GM23338 (cell line): ENCODE measurements around the gene HK1.

Experiments
- CREB1 ChIP-seq: fragments of 250-450 bp; sonication (Bioruptor Pico); IDR thresholded peaks from 2 replicates; pipeline ENCODE4 v1.5.0; 2020; ENCODE audit warnings: low read depth, mild to moderate bottlenecking, moderate library complexity
- EZH2 ChIP-seq: fragments of 200-600 bp; sonication (generic); IDR thresholded peaks from one replicate; pipeline ENCODE4 v1.8.0; 2017; ENCODE audit warnings: antibody characterized with exemption, mild to moderate bottlenecking, low read depth; ENCODE audit not compliant: unreplicated experiment
- EZH2phosphoT487 ChIP-seq: fragments of 200-600 bp; sonication (generic); IDR thresholded peaks from one replicate; pipeline ENCODE4 v1.8.1; 2018; ENCODE audit warnings: antibody characterized with exemption; ENCODE audit not compliant: unreplicated experiment
- JUNB ChIP-seq: IDR thresholded peaks from one replicate; pipeline ENCODE4 v1.6.1; 2016; ENCODE audit warnings: antibody characterized with exemption; ENCODE audit not compliant: unreplicated experiment
- NANOG ChIP-seq: IDR thresholded peaks from 2 replicates; pipeline ENCODE4 v1.6.1; 2016; ENCODE audit warnings: antibody characterized with exemption, borderline replicate concordance
- POLR2AphosphoS5 ChIP-seq: IDR thresholded peaks from 2 replicates; pipeline ENCODE4 v1.6.1; 2016; ENCODE audit warnings: antibody characterized with exemption, low read depth
- STAT1 ChIP-seq: IDR thresholded peaks from one replicate; pipeline ENCODE4 v1.6.1; 2016; ENCODE audit warnings: antibody characterized with exemption; ENCODE audit not compliant: unreplicated experiment
- ZNF114 ChIP-seq: fragments of 250-450 bp; sonication (Bioruptor Pico); IDR thresholded peaks from 2 replicates; pipeline ENCODE4 v1.5.0; 2020; ENCODE audit warnings: mild to moderate bottlenecking, moderate library complexity
- ZNF331 ChIP-seq: fragments of 250-450 bp; sonication (Bioruptor Pico); IDR thresholded peaks from 2 replicates; pipeline ENCODE4 v1.5.0; 2020; ENCODE audit warnings: low read depth, mild to moderate bottlenecking, moderate library complexity
- TF ChIP-seq, protein P1 (sequence below), 2 experiments: fragments of 200-600 bp in 1 of 2; sonication (generic) in 1 of 2; conservative IDR thresholded peaks; 2 replicates each; pipeline versions ENCODE4 v1.5.1 to v1.6.1; 2016 to 2017; ENCODE audit warnings: antibody characterized with exemption in 2 of 2, low read depth in 2 of 2, mild to moderate bottlenecking in 2 of 2, moderate library complexity in 1 of 2
- TF ChIP-seq, protein P2 (sequence below): IDR thresholded peaks from 2 replicates; pipeline ENCODE4 v1.6.1; 2016; ENCODE audit warnings: antibody characterized with exemption
- TF ChIP-seq, protein P3 (sequence below): IDR thresholded peaks from one replicate; pipeline ENCODE4 v1.6.1; 2018; ENCODE audit warnings: antibody characterized with exemption; ENCODE audit not compliant: unreplicated experiment

DNA sequence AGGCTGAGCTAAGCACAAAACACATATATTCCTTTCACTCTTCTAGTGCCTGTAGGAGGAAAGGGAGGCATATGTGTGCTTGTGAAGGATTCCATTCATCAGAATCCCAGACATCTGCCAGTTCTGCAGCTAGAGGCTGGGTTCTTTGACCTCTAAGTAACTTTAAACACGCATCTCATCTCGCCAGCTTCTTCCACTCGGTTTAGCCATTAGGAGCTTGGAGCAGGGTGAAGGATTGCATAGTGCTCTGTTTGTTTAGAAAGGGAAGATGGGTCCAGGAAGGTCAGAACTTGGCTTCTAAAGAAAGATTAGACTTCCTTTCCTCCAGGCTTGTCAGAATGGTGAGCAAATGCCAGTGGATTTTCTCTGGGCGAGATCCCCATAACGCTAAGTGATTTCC lies 43.6 kb downstream of the HK1 start:
- TF ChIP-seq, protein P1, sequence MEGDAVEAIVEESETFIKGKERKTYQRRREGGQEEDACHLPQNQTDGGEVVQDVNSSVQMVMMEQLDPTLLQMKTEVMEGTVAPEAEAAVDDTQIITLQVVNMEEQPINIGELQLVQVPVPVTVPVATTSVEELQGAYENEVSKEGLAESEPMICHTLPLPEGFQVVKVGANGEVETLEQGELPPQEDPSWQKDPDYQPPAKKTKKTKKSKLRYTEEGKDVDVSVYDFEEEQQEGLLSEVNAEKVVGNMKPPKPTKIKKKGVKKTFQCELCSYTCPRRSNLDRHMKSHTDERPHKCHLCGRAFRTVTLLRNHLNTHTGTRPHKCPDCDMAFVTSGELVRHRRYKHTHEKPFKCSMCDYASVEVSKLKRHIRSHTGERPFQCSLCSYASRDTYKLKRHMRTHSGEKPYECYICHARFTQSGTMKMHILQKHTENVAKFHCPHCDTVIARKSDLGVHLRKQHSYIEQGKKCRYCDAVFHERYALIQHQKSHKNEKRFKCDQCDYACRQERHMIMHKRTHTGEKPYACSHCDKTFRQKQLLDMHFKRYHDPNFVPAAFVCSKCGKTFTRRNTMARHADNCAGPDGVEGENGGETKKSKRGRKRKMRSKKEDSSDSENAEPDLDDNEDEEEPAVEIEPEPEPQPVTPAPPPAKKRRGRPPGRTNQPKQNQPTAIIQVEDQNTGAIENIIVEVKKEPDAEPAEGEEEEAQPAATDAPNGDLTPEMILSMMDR (conservative IDR thresholded peaks at IDR 0.05; ENCODE audit: low read depth in 2 of 2): no peak
- no peak for TF ChIP-seq POLR2AphosphoS5
- TF ChIP-seq CREB1 (CRISPR knock-in tag): no peak
- TF ChIP-seq NANOG: no peak
- TF ChIP-seq, protein P2, sequence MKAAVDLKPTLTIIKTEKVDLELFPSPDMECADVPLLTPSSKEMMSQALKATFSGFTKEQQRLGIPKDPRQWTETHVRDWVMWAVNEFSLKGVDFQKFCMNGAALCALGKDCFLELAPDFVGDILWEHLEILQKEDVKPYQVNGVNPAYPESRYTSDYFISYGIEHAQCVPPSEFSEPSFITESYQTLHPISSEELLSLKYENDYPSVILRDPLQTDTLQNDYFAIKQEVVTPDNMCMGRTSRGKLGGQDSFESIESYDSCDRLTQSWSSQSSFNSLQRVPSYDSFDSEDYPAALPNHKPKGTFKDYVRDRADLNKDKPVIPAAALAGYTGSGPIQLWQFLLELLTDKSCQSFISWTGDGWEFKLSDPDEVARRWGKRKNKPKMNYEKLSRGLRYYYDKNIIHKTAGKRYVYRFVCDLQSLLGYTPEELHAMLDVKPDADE: no peak
- TF ChIP-seq EZH2: no peak
- TF ChIP-seq EZH2phosphoT487: no peak
- TF ChIP-seq, protein P3, sequence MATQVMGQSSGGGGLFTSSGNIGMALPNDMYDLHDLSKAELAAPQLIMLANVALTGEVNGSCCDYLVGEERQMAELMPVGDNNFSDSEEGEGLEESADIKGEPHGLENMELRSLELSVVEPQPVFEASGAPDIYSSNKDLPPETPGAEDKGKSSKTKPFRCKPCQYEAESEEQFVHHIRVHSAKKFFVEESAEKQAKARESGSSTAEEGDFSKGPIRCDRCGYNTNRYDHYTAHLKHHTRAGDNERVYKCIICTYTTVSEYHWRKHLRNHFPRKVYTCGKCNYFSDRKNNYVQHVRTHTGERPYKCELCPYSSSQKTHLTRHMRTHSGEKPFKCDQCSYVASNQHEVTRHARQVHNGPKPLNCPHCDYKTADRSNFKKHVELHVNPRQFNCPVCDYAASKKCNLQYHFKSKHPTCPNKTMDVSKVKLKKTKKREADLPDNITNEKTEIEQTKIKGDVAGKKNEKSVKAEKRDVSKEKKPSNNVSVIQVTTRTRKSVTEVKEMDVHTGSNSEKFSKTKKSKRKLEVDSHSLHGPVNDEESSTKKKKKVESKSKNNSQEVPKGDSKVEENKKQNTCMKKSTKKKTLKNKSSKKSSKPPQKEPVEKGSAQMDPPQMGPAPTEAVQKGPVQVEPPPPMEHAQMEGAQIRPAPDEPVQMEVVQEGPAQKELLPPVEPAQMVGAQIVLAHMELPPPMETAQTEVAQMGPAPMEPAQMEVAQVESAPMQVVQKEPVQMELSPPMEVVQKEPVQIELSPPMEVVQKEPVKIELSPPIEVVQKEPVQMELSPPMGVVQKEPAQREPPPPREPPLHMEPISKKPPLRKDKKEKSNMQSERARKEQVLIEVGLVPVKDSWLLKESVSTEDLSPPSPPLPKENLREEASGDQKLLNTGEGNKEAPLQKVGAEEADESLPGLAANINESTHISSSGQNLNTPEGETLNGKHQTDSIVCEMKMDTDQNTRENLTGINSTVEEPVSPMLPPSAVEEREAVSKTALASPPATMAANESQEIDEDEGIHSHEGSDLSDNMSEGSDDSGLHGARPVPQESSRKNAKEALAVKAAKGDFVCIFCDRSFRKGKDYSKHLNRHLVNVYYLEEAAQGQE: no peak
- TF ChIP-seq ZNF331: no peak
- TF ChIP-seq STAT1: no peak
- no peak for TF ChIP-seq ZNF114 (CRISPR knock-in tag)
- no peak for TF ChIP-seq JUNB
